ENCODE results near the gene GRHL3. TPM values are rescaled to one million over a fixed set of nuclear protein-coding genes. Genes with fewer than 3 reads are reported as not detected.

Gene GRHL3
- total RNA-seq, 1 donor from 2014 or later: 1.5 TPM

GRCh38 chr1:24384251-24385090 lies 65.3 kb downstream of the GRHL3 start:
- H4K20me1 ChIP-seq (ENCODE audit: low read depth): no peaks in the 10 kb centered on the region
- TF ChIP-seq EZH2 (IDR thresholded peaks at IDR 0.05): no peak
- TF ChIP-seq, protein P1, sequence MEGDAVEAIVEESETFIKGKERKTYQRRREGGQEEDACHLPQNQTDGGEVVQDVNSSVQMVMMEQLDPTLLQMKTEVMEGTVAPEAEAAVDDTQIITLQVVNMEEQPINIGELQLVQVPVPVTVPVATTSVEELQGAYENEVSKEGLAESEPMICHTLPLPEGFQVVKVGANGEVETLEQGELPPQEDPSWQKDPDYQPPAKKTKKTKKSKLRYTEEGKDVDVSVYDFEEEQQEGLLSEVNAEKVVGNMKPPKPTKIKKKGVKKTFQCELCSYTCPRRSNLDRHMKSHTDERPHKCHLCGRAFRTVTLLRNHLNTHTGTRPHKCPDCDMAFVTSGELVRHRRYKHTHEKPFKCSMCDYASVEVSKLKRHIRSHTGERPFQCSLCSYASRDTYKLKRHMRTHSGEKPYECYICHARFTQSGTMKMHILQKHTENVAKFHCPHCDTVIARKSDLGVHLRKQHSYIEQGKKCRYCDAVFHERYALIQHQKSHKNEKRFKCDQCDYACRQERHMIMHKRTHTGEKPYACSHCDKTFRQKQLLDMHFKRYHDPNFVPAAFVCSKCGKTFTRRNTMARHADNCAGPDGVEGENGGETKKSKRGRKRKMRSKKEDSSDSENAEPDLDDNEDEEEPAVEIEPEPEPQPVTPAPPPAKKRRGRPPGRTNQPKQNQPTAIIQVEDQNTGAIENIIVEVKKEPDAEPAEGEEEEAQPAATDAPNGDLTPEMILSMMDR (IDR thresholded peaks at IDR 0.05): no peak
- no peak overlapping the region for H3K4me2 ChIP-seq
- H2AFZ ChIP-seq (replicated peaks): no peak overlapping the region
- H3K27ac Mint-ChIP-seq: no peak overlapping the region
- no peak overlapping the region for H3K9ac ChIP-seq
- H3K9me3 ChIP-seq (ENCODE audit: low read depth): no peaks in the 10 kb centered on the region
- H3K27me3 ChIP-seq: no peaks in the 10 kb centered on the region
- H3K79me2 ChIP-seq (ENCODE audit: low read depth): no peaks in the 10 kb centered on the region
- H3K4me3 Mint-ChIP-seq: no peak overlapping the region
- H3K36me3 Mint-ChIP-seq: peaks cover 15% of the 10 kb centered on the region
- DNase-seq (ENCODE audit: low spot score): no peak
- H3K27me3 Mint-ChIP-seq (ENCODE audit: insufficient read depth, low read depth): peaks cover 4% of the 10 kb centered on the region
- peaks cover 11% of the 10 kb centered on the region for H3K4me1 ChIP-seq
- H3K27ac ChIP-seq: no peak overlapping the region
- peaks cover 22% of the 10 kb centered on the region for H3K4me1 Mint-ChIP-seq
- no peaks in the 10 kb centered on the region for H3K36me3 ChIP-seq
- no peak overlapping the region for H3K4me3 ChIP-seq
- H3F3A ChIP-seq (ENCODE audit: low read depth): no peaks in the 10 kb centered on the region
- H3K9me3 Mint-ChIP-seq: no peaks in the 10 kb centered on the region

DNA sequence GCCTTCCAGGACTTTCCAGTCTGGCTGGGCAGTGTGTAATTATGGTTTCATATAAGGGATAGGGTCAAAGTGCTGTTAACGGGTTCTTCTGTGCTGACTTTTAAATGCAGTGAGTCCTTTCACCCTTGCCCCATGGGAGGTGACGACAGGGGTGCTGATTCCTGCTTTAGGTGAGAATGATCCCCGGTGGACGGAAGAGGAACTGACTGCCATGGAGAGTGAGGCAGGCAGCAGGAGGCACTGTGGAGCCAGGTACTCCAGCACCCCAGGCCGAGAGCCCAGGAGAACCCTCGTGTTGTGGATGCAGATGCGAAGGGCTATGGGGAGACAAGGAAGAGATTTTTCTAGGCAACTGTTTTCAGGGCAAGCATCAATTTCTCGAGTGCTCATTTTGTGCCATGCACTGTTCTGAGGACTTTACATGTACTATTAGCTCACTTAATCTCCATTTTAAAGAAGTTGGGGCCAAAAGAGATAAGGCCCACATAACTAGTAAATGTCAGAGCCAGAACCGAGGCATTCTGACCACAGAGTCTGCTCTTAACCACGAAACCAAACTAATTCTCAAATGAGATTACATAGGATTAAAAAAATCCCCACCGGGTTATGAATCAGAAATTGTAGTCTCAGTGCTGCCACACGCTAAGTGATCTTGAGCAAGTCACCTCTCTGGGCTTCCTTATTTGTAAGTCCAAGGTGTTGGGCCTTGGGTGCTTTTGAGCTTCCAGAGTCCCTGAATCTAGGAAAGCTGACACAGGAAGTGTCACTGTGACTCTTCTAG lies 66.2 kb downstream of the GRHL3 start:
- peak; percentile 43 for DNase-seq (ENCODE audit: low spot score)
- Histone ChIP-seq H2AFZ (replicated peaks) (no peak overlapping the region), H3K9ac (no peak overlapping the region), H3K79me2 (ENCODE audit: low read depth) (no peaks in the 10 kb centered on the region), H4K20me1 (ENCODE audit: low read depth) (no peaks in the 10 kb centered on the region), H3K36me3 (no peaks in the 10 kb centered on the region), H3K4me2 (no peak overlapping the region), H3K27me3 (no peaks in the 10 kb centered on the region), H3F3A (ENCODE audit: low read depth) (no peaks in the 10 kb centered on the region), H3K9me3 (ENCODE audit: low read depth) (no peaks in the 10 kb centered on the region), H3K27ac (no peak overlapping the region), H3K4me3 (no peak overlapping the region), H3K4me1 (peaks cover 3% of the 10 kb centered on the region)
- Mint-ChIP-seq H3K9me3 (no peaks in the 10 kb centered on the region), H3K27me3 (ENCODE audit: insufficient read depth, low read depth) (peaks cover 6% of the 10 kb centered on the region), H3K27ac (no peak overlapping the region), H3K4me3 (no peak overlapping the region), H3K4me1 (peaks cover 16% of the 10 kb centered on the region), H3K36me3 (peaks cover 14% of the 10 kb centered on the region)
- TF ChIP-seq, protein P1 (IDR thresholded peaks at IDR 0.05): peak; percentile 62
- TF ChIP-seq EZH2 (IDR thresholded peaks at IDR 0.05): no peak

DNA sequence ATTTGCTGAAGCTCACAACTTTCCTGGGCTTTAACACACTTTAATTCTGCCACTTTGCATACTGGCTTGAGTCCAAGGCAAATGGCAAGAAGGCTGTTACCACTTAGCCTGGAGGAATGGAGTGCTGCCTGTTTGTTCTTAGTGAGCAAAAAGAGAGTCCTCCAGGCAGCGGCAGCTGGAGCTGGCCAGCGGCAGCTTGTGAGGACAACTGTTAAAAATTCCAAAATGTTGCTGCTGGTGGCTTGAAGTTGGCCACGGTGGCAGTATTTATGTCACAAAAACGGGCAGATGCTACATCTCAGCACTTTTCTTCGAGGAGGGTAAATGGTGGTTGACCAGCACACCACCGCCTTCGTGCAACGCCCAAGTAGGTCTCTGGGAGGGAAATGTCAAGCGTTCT lies 67.1 kb downstream of the GRHL3 start:
- Histone ChIP-seq H4K20me1 (ENCODE audit: low read depth) (no peaks in the 10 kb centered on the region), H3K4me1 (no peaks in the 10 kb centered on the region), H2AFZ (replicated peaks) (no peak overlapping the region), H3K9me3 (ENCODE audit: low read depth) (no peaks in the 10 kb centered on the region), H3K79me2 (ENCODE audit: low read depth) (no peaks in the 10 kb centered on the region), H3K27ac (no peak overlapping the region), H3K36me3 (no peaks in the 10 kb centered on the region), H3K4me3 (no peak overlapping the region), H3K9ac (no peak overlapping the region), H3K4me2 (no peak overlapping the region), H3F3A (ENCODE audit: low read depth) (no peaks in the 10 kb centered on the region), H3K27me3 (no peaks in the 10 kb centered on the region)
- Mint-ChIP-seq H3K4me1 (peaks cover 13% of the 10 kb centered on the region), H3K9me3 (no peaks in the 10 kb centered on the region), H3K4me3 (no peak overlapping the region), H3K27me3 (ENCODE audit: insufficient read depth, low read depth) (peaks cover 6% of the 10 kb centered on the region), H3K27ac (no peak overlapping the region), H3K36me3 (peaks cover 11% of the 10 kb centered on the region)
- TF ChIP-seq EZH2phosphoT487 (IDR thresholded peaks at IDR 0.05) (no peak), EZH2 (IDR thresholded peaks at IDR 0.05) (no peak)
- TF ChIP-seq, protein P1 (IDR thresholded peaks at IDR 0.05): no peak
- no peak for DNase-seq (ENCODE audit: low spot score)

Data from neural progenitor cell (in vitro differentiated cells).